K562 (cell line): ENCODE results near the gene GADD45GIP1.

Source experiments
- FOXK1 ChIP-seq: sonication (generic); formaldehyde crosslinking; IDR thresholded peaks from 2 replicates; pipeline ENCODE4 v1.8.0; 2022; ENCODE audit warnings: missing genetic modification reagents, mild to moderate bottlenecking, borderline replicate concordance
- POLR2A ChIP-seq: fragments of 450-650 bp; conservative IDR thresholded peaks from 2 replicates; pipeline ENCODE4 v1.6.1; 2016
- SP1 ChIP-seq: sonication (generic); formaldehyde crosslinking; IDR thresholded peaks from 2 replicates; pipeline ENCODE4 v1.8.1; 2022; ENCODE audit warnings: mild to moderate bottlenecking, missing genetic modification reagents

DNA sequence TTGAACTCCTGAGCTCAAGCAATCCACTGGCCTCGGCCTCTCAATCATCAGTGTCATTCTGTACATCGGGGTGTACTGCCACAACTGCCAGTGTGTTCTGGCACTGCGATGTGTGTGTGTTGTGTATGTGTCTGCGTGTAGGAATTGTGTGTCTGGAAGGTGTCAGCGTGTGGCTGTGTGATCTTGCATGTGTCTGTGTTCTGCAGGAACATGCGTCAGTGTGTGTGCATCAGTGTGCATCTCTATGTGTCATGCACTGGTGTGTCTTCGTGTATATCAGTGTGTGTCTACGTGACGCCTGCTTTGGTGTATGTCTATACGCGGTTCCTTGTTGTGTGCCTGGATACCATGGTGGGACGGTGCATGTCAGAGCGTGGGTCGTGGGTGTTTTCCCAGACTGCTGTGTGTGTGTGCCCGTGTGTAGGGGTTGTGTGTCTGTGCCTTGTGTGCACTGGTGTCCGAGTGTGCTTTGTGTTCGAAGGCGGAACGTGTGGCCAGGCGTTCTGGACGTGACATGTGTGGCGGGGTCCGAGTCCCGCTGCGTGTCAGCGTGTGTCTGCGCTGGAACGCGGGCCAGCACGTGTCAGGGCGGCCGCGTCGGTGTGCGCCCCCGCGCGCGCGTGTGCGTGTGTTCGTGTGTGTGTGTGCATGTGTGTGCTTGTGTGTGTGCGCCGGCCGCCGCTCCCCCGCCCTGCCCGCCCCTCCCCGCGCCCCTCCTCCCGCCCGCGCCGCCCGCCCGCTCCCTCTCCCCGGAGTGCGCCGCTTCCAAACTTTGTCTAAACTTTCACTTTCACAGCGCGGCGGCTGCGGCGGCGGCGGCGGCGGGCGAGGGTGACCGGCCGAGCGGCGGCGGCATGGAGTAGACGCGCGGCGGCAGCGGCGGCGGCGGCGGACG is 37.9 kb upstream of the GADD45GIP1 start, which contains the start of gene NFIX:
- 0 out of 2 replicates have a peak, but pooled peaks have one; percentile 28 for TF ChIP-seq POLR2A
- TF ChIP-seq FOXK1 (CRISPR knock-in tag): no peak
- no peak for TF ChIP-seq SP1 (CRISPR knock-in tag)
